GM20431 (cell line): ENCODE measurements around the gene LMAN2.

Experiments
- in situ Hi-C: fragments of 300-500 bp; cut with MseI, MboI; formaldehyde crosslinking; loops from one replicate; pipeline ENCODE4 v1.15.0; 2020; ENCODE audit warnings: low sequenced_read_pairs; ENCODE audit not compliant: unreplicated experiment

The LMAN2 gene

DNA sequence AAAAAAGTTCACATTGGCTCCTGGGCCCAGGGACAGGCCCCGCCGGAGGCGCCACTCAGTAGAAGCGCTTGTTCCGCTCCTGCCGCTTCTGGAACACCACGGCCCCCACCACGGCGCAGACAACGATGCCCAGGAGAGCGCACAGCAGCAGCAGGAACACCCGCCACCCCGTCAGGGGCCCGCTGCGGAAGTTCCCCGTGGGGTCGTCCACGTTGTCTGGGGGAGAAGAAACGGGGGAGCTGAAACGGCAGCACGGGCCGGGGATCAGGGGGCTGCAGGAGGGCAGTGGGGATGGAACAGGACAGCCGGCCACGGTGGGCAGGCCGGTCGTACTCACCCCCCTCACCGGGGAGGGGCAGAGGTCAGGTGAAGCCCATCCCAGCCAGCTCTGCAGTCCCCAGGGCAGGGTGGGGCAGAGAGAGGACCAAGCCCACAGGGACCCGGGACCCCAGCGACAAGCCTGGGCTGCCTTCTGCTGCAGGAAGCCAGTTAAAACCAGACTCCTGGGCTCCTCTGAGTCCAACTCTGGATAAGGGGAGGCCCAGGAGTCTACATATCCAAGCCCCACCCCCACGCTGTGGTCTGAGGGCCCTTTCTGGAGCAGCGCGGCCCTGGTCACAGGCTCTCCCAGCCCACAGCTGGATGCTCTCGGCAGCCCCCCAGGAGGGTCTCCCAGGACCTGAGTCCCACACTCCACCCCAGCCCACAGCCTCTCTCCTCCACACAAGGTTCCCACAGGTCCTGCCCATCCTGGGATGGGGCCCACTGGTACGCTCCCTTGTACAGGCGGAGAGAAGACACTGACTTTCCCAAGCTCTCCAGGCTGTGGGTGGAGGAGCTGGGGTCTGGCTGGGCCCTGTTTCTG, 19.2 kb downstream of the LMAN2 start:
- in situ Hi-C loops: no loop called here

DNA sequence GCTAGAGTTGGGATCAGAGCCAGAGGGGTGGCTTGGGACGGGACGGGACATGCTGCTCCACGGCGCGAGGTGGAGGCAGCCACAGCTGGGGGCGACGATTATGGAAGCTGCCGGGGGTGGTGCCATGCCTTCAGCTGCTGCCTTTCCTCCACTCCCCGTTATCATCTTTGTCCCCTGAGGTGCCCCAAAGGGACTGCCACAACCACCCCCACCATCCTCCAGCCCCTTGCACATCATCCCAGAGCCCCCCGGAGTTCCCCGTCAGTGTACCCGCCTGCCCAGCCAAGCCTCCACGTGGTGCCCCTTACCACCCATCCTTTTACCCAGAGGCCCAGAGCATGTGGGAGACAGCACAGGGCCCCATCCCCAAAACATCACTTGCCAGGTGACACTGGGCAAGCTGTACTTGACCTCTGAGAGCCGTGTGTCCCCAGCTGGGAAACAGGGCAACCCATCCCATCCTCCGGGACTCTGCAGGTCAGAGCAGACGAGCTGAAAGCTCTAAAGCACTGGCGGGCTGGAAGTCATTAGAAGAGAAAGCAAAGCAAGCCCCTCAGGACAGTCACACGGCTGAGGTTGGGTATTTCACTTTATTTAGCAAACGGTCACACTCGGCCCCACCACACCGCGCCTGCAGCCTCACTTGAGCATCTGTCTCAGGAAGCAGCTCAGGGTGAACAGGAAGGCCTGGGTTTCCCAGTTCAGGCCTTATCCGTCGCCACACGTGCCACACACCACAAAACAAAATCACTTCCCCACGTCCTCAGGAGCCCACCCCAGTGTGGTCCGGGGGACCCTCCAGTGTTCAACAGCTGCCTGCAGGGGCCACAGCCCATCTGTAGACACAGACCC, 20.3 kb downstream of the LMAN2 start:
- in situ Hi-C loops: no loop called here

DNA sequence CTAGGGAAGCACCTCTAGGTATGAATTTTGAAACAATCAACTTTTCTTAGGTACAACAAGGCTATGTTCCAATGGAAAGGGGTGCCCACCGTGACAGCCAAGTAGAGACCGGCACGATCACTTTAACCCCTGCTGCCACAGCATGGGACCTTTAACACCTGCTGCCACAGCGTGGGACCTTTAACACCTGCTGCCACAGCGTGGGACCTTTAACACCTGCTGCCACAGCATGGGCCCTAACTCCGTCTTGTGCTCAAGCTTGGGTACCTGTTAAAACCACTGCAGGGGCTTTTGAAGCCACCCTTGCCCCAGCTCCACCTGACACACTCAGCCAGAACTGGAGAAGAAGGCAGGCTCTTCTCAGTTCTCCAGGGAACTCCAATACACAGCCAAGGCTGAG, 21.6 kb downstream of the LMAN2 start:
- in situ Hi-C loops: no loop called here

DNA sequence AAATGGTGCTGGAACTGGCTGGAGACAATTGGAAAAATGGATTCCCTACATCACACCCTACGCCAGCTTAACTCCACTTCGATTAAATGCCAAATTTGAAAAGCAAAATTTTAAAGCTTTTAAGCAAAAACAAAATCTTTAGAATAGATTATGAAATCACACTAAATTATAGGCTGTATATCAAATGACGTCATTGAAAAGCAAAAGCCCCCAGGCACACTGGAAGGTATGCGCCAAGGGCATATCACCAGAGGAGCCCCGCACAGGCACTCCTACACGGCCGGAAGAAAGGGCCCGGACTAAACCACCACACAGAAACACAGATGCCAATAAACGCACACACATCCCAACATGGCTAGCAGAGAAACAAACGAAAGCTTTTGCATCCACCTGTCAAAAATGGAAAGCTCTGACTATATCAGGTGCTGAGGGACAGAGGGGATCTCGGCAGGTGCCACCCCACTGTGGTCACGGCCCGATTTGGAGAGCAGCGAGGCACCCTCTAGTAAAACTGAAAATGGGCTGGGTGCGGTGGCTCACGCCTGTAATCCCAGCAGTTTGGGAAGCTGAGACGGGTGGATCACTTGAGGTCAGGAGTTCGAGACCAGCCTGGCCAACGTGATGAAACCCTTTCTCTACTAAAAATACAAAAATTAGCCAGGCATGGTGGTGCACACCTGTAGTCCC, 22.8 kb downstream of the LMAN2 start:
- in situ Hi-C loops: no loop called here

DNA sequence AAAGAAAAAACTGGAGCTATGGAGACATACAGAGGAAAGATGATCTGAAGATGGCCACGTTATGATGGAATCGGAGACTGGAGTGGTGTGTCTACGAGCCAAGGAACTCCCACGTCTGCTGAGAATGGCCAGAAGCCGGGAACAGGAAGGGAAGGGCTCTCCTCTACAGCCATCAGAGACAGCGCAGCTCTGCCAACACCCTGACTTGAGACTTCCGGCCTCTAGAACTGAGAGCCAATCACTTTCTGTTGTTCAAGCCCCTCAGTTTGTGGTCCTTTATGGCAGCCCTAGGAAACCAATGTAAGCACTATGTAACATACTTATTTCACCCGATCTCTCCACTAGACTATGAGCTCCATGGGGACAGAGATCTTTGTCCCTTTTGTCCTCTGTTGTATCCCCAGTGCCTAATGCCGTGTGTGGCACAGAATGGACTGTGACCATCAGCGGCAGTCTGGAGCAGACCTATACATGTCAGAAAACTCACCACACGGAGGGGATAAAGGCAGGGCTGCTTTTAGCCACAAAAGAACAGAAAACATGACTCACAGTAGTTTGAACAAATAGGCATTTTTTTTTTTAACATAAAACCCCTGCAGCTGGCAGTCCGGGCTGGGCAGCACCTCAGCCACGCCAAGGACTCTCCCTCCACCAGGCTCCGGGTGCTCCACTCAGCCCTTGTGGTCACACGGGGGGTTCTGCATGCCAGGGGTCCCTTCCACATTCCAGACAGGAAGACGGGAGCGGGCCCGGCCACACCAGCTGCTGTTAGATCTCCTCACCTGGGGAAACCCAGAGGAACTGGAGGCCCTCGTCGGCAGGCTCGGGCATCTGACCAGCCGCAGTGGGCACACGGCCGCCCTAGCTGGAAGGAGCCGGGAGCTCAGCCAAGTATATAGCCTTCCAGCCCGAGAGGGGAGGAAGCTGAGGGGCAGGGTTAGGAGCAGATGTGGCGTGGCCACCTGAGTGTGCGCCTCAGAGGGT, 23.6 kb downstream of the LMAN2 start:
- in situ Hi-C loops: no loop called here

DNA sequence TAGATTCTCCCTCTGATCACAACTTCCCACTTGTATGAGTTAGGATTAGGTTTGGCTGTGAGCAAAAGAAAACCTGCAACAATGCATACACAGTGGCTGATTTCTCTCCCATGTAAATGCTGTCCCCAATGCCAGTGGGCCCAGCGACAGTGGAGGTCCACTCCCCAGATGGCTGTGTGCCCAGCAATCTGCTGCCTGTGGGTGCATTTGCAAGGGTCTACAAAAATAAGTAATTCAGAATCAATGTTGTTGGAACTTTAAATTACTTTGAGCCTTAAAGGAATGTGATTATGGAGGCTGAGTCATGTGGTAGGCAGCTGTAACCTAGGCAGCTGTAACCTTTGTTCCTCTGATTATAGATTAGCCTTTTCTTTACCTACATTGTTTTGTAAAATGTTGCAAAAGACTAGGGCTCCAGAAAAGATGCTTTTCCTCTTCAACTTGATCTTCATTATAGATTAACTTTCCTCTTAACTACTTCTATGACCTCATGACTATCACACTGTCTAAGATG, 25.5 kb downstream of the LMAN2 start:
- in situ Hi-C loops: no loop called here

DNA sequence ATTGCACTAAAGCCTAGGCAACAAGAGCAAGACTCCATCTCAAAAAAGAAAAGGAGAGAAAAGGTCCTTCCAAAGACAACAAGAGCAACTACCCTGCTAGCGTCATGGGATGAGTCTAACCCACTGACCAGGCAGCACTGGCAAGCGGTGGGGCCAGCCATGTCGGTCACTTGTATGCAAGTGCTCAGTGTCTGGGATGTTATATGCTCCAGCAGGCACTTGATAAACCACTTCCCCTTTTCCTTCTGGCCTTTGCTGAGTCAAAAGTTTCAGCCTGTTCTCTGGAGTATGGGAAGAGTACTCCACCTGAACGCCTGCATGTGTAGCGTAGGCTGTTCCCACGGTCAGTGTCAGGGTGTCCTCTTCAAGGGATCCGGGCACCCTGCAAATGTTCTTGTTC, 30.6 kb downstream of the LMAN2 start:
- in situ Hi-C loops: no loop called here

DNA sequence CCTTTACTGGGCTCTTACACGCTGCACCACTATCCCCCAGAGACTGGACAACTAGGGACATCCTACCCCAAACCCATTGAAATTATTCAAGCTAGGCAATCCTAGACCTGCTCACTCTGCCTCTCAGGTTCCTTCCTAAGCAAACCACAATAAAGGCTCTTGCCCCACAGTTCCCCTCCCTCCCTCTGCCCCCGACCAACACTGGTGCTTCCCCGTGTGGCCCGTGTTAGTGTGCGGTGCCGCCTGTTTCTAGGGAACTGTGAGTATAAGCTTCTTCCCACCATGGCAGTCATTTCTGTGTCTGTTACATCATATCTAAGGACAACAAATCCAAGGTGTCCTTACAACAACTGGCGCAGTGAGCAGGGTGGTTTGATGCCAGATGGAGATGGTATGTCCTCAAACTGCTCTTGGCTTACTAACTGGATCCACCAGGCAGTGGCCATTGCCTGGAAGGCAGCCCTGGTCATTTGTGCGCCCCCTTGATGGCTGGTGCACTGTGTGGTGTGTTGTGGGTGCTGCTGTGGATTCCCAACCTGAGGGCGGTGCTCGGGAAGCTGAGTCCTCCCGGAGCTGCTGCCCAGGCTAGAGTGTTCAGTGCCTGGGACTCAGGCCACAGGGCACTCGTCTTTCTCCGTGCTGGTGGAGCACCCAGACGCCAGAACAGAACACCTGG, 31.4 kb downstream of the LMAN2 start:
- in situ Hi-C loops: no loop called here

DNA sequence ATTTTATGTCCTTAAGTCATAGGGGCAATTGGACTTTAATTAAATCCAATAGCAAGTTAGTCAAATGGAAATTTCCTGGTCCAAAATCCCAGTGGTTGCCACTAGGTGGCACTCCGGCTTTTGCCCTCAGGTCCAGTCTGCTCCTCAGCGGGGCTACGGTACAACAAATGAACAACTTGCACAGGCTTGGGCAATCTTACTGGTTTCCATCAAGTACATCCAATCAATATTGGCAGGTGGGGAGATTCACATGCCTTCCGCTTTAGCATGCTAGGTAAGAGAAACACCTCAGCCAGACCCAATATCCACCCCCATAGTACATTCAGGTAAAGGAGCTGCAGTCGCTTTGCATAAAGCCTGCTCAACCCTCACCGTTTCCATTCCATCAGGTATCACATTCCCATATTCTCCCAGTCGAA, 33.5 kb downstream of the LMAN2 start:
- in situ Hi-C loops: no loop called here

DNA sequence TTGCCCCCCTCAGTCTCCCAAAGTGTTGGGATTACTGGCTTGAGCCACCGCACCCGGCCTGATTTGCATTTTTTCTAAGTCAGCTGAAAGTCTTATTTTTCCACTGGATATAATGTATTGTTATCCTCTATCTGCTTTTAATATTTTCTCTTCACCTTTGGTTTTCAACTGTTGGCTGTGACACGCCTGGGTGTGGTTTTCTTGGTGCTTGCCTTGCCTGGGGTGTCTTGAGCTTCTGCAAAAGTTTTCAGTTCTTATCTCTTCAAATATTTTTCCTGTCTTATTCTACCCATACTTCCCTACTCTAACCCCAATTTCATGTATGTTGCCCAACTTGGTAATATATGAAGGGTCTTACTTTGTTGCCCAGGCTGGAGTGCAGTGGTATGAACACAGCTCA, 35.5 kb downstream of the LMAN2 start:
- in situ Hi-C loops: no loop called here

DNA sequence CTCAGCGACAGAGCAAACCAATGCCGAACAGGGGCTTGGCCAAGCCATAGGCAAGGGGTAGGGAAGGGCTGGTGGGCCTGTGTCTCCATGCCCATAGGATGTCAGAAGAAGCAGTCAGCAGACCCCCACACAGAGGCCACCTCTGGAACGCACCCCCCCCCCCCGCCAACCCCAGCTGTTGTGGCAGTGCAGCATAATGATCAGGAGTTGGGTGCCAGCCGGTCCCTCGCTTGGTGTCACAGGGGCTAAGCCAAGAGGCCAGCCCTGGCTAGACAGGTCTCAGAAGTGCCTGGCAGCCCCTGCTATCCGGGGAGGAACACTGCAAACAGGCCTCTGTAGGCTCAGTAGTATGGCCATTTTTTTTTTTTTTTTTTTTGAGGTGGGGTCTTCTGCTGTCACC, 36.1 kb downstream of the LMAN2 start:
- in situ Hi-C loops: no loop called here

DNA sequence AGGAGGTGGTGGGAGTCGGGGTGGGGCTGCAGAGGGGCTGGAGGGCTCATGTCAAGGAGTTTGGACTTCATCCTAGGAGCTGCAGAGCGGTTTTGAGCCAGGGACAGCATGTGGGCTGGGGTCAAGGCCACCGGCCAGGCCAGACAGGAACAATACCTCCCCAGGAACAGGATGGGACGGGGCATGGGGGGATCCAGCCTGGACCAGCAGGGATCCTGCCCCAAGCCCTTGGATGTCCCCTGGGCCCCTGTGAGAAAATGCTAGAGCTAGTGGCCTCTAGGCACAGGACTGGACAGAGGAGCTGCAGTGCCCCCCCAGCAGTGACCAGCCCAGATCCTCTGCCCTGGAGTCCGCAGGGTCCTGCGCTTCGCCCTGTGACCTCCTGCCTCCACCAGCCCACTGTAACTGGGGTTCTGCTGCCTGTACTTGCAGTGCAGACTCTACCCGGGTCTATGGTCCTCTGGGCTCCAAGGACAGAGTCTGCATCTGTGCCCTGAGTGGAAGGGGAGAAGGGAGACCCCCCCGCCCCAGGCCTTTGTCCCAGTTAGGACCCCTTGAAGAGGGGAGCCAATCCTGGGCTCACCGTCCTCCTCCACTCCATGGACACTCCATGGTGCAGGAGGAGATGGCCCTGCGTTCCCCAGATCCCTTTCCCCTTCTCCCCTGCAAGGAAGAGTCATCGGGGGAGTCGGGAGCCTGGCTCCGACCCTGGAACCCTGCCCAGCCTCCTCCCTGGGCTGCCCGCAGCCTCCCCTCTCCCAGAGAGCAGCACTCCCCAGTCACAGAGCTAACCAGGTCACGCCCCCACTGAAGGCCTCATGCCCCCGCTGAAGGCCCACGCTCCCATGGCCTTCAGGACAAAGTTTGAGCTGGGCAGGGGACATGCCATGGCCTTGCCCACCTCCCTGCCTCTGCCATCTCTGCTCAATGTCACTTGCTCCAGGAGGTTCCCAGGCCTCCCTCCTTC, 36.8 kb downstream of the LMAN2 start:
- in situ Hi-C loops: no loop called here

DNA sequence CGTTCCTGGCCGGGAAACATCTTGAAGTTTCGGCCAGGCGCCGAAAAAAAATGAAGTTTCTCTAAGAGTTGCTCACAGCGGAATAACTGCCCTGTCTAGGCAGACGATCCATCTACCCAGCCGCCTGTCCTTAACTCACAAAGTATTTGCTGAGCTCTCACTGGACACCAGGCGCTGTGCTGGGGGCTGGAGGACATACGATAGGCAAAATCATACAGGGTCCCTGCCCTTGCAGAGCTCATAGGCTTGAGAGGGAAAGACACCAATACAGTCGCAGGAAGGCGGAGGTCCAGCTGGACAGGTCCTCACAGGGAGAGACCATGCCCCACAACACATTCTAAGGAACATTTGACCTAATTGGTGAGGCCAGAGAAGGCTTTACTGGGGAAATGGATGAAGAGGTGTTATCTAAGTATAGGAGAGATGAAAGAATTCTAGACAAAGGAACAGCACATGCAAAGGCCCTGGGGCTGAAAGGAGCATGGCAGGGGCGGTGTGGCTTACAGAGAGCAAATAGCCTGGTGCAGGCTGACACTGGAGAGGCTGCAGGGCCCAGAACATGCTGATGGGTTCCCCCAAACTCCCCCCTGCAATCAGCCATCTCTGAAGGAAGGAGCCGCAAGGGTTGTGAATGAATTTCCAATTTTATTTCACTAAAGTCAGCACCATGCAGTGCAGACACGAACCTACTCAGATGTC, 37.8 kb downstream of the LMAN2 start:
- in situ Hi-C loops: no loop called here

DNA sequence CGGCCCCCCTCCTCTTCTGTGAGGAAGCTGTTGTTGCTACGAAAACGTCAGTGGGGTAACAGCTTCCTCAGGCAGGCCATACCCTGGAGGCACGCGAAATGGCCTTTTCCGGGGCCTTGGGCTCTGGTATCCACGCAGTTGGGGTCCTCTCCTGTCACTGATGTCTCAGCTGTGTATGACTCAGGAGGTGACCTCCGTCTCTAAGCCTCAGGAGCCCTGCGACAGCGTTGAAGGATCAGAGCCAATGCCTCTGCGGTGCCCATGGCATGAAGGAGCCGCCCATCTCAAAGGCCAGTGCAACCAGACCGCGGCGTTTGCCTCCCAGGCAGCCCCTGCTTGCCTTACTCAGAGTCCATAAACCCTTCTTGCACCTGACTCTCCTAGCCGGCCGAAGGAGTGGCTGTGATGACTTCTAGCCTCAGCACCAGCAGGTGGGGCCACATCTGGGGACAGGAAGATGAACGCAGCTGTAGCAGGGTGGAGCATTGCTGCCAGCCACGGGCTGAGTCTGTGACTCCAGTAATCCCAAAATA, 38.8 kb downstream of the LMAN2 start:
- in situ Hi-C loops: no loop called here

DNA sequence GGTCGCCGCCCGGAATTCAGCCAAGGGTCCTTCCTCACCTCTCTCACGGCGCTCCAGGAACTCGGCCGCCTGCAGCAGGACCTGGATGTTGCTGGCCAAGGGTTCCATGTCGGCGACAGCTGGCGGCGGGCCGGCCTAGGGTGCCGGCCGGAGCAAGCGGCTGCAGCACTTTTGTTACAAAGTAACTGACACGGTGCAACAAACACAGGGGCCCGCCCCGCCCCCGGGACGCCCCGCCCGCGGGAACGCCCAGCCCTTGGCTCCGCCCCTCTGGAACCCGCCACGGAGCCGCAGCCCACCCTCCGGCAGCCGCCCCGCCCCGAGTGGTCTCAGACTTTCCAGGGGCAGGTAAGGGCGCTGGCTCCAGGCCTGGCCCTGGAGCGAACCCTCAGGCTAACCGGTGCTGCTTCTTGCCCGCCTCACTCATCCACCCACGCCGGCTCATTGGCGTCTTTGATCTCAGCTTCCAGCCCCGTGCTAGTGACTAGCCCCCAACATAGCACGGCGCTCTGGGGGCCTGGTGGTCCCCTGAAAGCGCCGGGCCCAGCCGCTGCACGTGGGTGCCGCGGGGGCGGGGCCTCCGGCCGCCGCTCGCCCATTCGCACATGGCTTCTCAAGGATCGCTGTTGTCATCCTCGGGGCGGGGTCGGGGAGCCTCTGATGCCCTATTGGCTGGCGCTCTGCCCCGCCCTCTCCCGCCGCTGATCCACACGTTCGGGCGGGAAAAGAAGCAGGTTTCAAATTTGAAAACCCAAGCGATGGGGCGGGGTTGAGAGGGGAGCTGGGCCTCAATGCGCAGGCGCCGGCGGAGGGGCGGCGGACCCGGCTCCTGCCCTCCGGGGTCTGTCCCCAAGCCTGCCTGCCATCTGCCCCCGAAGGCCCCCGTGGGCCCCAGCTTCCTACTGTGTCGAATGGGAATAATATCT, 39.5 kb downstream of the LMAN2 start, which contains the start of gene MXD3:
MXD3 (minus strand) TSS at position 176 of the 926 bp plus-strand sequence; CDS start at position 108, 68 bp downstream.
- in situ Hi-C loops: no loop called here

DNA sequence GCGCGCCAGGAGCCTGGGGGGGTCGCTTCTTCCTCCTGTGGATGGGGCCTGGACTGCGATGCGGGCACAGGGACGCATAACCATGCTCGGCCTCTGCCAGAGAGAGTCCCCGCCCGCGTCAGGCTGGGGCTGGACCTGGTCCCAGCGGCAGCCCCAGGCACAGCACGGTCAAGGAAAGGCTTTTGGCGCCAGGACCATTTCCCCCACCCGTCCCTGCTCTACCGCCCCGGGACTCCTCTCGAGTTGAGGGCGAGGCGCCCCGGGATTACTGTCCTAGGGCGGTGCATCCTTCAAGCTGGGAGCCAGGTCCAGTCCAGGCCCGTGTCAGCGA, 40.1 kb downstream of the LMAN2 start:
- in situ Hi-C loops: no loop called here
